ENCODE results near the gene ATP6V1A.
"Not testable (repeated sequence)": the region's sequence is repeated elsewhere in the genome, so short reads cannot be mapped to it uniquely, and the experiment has no call there.

ATP6V1A gene

DNA sequence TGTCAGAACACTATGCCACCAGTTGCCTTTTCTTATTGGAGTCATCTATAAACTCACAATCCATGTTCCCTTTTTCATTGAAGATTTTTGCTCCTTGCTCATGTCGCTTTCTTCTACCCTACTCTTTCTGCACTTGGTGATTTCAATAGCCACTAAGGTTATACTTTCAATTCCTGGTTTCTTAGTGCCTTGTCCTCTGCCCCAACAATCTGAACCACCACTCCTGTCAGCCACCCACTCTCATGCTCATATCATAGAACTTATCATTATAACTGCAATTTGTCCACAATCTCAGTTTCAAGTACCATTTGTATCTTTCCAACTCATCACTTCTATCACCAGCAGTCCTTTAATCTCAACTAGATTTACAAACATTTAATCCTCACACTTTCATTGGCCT, 81.8 kb downstream of the ATP6V1A start:
- no peak for DNase-seq (ENCODE audit: low read depth, low spot score)

DNA sequence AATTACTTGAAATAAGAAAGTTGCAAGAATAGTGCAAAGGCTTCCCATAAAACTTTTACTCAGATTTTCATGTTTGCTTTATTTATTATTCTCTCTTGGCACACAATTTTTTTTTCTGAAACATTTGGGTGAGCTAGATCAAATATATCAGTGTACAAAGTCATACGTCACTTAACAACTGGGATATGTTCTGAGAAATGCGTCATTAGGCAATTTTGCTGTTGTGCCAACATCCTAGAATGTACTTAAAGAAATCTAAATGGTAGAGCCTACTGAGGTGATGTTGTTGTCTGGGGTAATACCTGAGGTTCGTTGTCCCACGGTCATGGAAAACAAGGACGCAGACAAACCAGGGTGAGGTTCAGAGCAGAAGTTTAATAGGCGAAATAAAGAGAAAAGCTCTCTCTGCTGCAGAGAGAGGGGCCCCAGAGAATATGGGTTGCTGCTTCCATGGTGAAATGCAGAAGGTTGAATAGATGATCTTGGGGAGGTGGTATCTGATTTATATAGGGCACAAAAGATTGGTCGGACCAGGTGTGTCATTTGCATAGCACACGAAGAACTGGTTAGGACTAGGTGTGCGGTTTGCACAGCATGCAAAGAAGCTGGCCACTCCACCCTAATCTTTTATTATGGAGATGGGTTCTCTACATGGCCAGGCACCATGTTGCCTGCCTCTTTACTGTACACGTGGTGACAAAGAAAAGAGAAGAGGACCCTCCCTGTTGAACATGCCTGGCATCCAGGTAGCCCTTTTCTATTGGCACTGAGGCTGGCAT, 82.9 kb downstream of the ATP6V1A start:
- no peak for DNase-seq (ENCODE audit: low read depth, low spot score)

DNA sequence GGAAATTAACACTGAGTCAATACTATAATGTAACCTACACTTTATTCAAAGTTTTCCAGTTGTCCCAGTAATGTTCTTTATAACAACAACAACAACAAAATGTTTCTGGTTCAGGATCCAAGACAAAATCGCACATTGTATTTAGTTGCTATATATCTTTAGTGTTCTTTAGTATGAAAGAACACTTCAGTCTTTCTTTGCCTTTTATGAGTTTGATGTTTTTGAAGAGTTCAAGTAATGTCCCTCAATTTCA, 84.2 kb downstream of the ATP6V1A start:
- DNase-seq (ENCODE audit: low read depth, low spot score) = no peak

DNA sequence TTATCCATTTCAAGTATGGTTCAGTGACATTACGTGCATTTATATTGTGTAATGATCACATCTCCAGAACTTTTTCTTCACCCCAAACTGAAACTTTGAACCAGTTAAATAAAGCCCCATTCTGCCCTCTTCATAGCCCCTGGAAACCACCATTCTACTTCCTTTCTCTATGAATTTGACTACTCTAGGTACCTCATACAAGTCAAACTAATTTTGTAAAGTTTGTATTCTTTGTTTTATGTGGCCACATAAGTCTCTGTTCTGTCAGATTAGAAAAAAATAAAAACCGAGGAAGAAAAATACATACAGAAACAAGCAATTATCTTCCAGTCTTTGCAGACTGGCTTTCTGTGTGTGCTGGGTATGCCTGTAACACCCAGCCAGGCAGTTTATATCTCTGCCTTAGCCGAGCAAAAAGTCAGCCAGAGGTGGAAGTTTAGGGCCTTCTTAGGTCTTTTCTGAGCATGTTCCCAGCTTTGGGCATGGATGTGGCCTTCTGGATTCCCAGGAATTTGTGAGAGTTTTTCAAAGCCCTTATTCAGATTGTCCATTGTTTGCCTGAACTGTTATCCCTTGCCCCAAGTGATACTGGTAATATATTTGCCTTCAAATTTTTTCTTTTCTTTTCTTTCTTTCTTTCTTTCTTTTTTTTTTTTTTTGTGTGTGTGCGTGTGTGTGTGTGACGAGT, 85.8 kb downstream of the ATP6V1A start:
- no peak for DNase-seq (ENCODE audit: low read depth, low spot score)

DNA sequence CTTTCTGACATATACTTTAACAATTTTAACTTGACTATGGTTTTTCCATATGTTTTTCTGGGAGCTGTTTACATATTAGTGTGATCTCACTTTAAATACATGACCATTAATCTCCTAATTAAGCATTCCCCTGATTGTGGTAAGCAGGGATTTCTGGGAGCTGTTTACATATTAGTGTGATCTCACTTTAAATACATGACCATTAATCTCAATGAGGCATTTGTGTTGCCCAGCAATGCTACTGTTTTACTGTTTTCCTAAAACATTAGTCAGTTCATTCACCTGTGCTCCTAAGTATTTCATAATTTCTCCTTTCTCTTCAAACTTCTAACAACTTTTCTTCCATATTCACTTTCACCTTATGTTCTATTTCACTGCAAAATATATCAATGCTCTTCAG, 88.1 kb downstream of the ATP6V1A start:
- DNase-seq (ENCODE audit: low read depth, low spot score) = no peak

DNA sequence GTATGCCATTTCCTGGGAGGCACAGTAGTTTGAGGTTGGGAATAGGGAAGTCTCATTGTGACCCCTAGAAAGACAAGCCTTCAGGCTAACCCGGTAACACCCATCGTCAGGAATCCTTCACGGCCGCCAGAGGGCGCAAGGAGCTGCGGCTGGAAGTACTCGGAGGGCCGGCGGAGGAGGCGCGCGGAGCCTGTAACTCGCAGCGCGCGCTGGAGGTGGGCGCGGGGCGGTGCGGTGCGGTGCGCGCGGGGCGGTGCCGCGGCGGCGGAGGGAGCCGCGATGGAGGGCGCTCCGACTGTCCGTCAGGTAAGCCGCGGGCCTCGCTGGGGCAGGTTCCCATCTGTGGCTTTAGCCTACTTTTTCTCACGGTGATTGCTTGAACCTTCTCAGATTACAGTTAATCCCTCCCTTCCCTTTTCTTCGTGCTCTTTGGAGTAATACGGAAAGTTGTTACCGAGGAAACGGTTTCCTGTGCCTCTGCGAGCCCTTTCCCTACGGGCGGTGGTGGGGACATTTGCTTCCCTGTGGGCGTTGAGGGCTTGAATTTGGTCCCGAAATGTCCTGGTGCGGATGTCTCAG, 91.9 kb downstream of the ATP6V1A start, which contains the start of gene GRAMD1C:
Gene GRAMD1C (plus strand): TSS at position 158 of the 579 bp plus-strand sequence. CDS start 122 bp downstream, at position 280.
- peak; percentile 67 for DNase-seq (ENCODE audit: low read depth, low spot score)

DNA sequence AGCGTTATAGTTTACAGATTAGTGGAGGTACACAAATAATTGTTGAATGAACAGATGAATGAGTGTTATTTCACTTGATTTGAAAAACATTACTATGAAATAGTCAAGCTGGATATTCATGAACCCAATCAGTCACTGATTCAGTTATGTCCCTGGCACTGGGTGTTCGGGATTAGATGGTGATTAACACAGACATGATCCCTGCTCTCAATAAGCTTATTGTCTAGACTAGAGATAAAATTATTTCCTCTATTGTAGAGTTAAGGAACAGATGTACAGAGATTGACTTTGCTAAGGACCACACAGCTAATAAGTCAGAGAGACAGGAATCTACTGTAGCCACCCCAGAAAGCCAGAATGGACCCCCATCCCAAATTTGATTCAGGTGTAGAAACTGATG, 92.7 kb downstream of the ATP6V1A start:
- no peak for DNase-seq (ENCODE audit: low read depth, low spot score)

DNA sequence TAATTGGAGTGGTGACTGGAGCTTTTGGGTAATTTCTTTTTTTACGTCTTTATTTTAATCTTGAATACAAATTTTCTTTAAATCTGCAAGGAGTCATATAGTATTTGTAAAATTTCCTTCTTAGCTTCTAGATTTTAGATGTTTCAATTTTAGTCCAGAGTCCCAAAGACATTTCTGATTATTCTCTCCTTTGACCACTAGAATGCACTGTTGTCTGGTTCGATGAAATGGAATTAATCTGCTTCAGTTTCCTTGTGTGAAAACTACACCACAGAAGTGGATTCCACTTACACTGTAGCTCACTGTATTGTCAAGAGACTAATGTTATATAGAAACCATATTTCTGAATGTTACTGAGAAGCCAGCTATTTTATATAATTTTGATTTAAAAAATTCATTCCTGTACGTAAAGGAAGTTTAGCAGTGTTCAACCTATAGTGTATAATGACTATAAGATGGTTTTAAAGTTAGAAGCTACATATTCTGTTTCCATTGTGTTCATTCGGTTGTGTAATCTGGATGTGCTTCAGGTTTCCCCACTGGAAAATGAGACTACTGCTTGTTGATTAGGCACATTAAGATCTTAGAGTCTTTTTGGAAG, 97.9 kb downstream of the ATP6V1A start:
- DNase-seq (ENCODE audit: low read depth, low spot score) = no peak

DNA sequence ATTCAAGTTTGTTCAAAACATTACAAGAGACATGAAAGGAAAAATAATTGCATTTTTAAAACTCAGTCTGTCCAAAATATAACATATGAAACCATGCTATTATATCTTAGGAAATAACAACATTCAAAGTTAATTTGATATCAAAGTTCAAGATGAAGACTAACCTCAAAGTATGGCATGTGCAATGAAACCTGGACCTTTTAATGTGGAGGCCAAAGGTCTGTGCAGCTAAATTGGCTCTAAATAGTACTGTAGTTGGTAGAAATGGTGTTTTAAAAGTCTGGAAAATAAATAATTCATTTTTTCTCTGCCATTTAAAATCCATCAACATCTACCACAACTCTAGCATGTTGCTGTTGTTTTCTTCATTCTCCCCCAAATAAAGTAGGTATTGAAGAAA, 100.4 kb downstream of the ATP6V1A start:
- DNase-seq (ENCODE audit: low read depth, low spot score) = no peak

DNA sequence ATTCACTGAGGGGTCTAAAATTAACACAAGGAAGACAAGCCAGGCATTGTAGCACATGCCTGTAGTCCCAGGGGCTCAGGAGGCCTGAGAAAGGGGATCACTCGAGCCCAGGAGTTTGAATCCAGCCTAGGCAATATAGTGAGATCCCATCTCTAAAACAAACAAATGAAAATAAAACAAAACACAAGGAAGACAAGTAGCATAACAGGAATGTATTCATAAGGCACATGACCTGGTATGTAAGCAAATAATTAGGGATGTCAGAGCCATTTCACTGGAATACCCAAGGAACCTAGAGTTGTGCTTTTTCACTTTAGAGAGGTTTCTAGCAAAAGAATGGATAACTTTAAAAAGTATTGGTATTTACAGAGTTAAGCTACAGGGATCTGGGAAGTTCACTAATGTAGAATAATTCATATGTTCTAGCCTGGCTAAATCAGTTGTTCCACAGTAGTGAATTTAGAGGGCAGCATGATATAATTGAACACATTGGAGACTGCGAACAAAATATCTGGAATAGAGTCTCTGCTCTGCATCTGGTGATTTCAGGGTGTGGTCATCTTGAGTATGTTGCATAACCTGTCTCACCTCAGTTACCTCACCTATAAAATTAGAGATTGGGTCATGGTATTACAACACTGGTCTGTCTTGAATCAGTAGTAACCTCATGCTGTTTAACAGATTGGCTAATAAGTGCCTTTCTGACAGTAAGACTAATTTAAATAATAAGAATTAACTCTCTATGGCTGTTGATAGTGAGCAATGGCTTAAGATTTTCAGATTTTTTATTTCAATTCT, 101.0 kb downstream of the ATP6V1A start:
- DNase-seq (ENCODE audit: low read depth, low spot score) = no peak

DNA sequence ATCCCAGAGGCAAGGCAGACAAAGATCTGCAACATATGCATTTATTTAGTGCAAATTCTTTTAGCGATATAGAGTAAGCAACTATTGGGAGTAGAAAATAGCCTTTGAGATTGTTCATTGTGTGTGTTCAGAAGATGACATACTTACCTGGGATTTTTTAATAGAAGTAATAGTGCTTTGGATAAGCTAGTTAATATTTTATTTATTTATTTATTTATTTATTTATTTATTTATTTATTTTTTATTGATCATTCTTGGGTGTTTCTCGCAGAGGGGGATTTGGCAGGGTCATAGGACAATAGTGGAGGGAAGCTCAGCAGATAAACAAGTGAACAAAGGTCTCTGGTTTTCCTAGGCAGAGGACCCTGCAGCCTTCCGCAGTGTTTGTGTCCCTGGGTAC, 102.2 kb downstream of the ATP6V1A start:
- not testable (repeated sequence) for DNase-seq (ENCODE audit: low read depth, low spot score)

DNA sequence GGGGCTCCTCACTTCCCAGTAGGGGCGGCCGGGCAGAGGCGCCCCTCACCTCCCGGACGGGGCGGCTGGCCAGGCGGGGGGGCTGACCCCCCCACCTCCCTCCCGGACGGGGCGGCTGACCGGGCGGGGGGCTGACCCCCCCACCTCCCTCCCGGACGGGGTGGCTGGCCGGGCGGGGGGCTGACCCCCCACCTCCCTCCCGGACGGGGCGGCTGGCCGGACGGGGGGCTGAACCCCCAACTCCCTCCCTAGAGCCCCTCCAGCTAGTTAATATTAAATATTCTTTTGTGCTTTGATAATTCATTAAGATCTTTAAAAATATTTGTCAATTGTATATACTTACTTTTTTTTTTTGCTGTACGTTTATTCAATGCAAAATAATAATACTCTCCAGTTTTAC, 103.0 kb downstream of the ATP6V1A start:
- not testable (repeated sequence) for DNase-seq (ENCODE audit: low read depth, low spot score)

DNA sequence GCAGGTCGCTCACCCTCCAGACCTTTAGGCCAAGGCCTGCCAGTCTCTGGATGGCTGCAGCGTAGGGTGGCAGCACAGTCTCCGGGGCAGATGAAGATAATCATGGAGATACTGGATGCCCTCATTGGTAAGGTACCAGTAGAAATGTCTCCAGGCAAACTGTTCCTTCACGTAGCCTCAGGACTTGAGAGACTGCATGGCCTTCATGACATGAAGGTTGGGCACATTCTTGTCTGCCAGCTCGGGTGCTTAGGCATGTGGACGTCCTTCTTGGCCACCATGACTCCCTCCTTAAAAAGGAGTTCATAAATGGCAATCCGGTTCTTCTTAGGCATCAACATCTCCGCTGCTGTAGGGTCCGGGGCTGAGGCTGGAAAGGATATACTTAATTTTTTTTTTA, 103.6 kb downstream of the ATP6V1A start:
- not testable (repeated sequence) for DNase-seq (ENCODE audit: low read depth, low spot score)

DNA sequence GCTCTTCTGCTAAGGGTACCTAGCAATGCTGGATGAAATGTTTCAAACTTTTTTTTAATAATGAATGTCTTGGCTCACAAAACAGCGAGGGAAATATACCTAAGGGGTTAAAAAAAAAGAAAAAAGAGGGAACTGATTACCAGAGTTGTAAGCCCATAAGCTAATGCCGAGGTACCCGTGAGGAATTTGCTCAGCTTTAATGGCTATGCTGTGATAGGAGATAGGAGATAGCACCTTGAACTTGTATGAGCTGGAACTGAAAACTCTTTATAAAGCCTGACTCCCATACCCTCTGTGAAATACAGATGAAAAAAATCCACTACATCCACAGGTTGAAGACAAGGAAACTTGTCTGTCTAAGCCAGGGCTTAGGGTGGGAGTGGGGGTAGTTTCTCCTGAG, 105.7 kb downstream of the ATP6V1A start:
- no peak for DNase-seq (ENCODE audit: low read depth, low spot score)
